GM19463 (cell line): ENCODE data around the gene SMARCB1.

ENCODE experiments used
- ATAC-seq: cut with Tn5 transposase; IDR thresholded peaks from one replicate; pipeline ENCODE4 v1.9.1; 2021; ENCODE audit warnings: mild to moderate bottlenecking, moderate library complexity; ENCODE audit not compliant: unreplicated experiment

The SMARCB1 gene

DNA sequence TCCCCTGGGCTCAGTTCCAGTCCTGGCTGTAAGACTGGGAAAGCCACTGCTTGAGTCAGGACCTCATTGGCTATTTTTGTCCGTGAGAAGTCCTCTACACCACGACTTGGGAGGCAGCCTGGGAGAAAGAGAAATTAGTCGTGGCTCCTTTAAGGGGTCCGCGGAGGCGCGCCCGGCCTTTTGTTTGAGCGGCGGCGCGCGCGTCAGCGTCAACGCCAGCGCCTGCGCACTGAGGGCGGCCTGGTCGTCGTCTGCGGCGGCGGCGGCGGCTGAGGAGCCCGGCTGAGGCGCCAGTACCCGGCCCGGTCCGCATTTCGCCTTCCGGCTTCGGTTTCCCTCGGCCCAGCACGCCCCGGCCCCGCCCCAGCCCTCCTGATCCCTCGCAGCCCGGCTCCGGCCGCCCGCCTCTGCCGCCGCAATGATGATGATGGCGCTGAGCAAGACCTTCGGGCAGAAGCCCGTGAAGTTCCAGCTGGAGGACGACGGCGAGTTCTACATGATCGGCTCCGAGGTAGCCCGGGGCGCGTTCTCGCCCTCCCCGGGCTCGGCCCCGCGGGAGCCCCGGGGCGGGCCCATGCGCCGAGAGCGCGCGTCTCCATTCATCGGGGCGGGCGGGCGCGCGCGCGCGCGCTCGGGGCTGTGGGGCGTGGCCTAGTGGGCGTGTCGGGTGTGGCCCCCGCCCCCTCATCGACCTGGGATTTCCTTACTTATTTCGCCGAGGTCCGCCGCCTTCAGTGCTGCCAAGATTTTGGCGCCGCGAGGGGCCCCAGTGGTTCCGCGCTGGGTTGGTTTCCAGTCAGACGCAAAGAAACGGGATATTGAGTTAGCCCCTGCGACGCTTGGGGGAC lies at the start of gene SMARCB1:
SMARCB1 (plus strand) TSS at position 215 of the 848 bp plus-strand sequence; CDS start at position 419, 204 bp downstream.
- ATAC-seq: peak; percentile 78

DNA sequence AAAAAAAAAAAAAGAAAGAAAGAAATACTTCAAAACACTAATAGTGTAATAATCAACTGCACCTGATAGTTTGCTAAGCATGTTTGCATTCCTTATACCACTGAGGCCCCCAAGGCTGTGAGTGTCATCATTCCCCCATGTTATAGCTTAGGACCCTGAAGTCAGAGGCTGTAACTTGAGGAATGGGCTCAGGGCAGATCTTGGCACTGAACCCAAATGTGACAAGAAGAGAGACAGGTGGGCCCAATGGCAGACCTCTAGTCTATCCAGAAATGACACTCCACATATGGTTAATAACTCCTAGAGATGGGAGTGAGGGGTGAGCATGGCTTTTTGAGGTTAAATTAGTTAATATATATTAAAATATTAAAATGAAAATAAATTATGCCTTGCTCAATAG lies 49.1 kb upstream of the SMARCB1 start:
- ATAC-seq: no peak

DNA sequence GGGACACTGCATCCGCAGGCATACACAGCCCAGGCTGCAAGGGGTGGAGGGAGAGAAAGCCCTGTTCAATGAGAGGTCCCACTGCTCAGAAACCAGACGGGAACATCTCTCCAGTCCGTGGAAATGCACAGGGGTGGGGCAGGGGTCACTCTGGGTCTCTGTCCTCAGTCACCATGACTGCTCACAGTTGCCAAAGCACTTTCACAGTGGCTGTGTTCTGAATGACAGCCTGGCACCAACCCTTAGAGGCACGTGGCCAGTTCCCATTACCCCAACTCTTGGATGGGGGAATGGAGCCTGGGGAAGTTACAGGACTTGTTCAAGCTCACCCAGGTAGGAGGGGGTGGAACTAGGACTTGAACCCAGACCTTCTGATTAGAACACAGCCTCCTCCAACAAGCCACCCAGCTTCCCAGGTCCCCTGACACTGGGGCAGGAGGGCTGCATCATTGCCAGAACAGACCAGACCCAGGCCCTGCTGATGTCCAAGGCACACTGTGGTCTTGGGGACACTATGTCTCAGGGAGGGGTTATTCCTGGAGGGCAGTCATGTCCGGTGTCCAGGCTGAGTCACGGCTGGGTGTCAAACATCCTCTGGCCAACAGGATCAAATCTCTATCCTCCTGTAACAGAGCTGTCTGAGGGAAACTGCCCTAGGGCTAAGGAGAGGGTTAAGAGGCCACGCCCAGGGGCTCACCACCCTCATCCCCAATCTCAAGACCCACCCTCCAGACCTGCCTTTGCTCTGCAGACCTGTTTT lies 44.1 kb upstream of the SMARCB1 start:
- no peak for ATAC-seq

GRCh38 chr22:23743303-23743705 lies 43.5 kb upstream of the SMARCB1 start:
- no peak for ATAC-seq

- ATAC-seq: no peak
Observed at GRCh38 chr22:23744001-23744400, 42.8 kb upstream of the SMARCB1 start.

DNA sequence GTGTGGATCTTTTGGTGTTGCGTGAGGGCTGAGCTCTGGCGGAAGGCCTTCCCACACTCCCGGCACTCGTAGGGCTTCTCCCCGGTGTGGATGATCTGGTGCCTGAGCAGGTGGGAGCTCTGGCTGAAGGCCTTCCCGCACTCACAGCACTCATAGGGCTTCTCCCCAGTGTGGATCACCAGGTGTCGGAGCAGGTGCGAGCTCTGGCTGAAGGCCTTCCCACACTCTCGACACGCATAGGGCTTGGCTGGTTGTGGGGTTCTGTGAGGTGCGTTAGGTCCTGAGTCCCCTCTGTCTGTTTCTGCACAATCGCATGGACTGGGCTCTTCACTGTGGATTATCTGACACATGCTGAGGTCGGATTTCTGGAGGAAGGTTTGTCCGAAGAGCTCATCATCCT lies 42.3 kb upstream of the SMARCB1 start:
- no peak for ATAC-seq

- no peak for ATAC-seq
Observed at GRCh38 chr22:23745791-23746190, 41.0 kb upstream of the SMARCB1 start.

DNA sequence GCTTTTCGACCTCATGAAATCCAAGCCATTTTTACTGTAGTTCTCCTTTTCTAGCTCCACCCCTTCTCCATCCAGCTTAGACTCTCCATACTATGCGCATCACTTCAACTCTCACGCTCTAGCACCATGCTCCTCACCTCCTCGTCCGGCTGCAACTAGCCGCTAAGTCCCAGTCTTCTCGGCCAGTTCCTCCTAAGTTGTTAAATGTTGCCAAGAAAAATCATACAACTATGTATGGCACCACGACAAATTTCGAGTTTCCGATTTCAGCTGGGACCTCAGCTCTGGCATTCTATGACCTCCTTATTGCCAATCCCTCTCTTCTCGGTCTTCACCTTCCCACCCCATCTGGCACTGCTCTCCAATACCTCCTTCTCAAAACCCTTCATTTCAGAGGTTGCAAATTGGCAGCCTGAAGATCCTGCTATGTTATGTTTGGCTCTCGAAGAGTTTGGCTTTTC lies 36.9 kb upstream of the SMARCB1 start:
- ATAC-seq: no peak

DNA sequence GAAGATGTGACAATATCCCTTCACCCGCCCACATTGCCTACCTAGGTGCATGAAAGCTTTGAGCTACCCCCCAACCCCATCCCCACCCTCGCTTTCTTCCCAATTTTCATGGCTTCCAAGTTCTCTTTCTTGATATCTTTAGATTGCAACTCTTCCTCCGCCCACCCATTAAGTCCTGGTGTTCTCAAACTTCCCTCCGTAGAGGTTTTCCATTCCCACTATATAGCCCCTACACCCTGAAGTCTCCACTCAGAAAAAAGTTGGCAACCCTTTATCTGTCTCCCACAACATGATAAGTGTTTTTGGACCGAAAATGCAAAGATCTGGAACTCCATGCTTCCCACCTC lies 36.4 kb upstream of the SMARCB1 start:
- no peak for ATAC-seq

DNA sequence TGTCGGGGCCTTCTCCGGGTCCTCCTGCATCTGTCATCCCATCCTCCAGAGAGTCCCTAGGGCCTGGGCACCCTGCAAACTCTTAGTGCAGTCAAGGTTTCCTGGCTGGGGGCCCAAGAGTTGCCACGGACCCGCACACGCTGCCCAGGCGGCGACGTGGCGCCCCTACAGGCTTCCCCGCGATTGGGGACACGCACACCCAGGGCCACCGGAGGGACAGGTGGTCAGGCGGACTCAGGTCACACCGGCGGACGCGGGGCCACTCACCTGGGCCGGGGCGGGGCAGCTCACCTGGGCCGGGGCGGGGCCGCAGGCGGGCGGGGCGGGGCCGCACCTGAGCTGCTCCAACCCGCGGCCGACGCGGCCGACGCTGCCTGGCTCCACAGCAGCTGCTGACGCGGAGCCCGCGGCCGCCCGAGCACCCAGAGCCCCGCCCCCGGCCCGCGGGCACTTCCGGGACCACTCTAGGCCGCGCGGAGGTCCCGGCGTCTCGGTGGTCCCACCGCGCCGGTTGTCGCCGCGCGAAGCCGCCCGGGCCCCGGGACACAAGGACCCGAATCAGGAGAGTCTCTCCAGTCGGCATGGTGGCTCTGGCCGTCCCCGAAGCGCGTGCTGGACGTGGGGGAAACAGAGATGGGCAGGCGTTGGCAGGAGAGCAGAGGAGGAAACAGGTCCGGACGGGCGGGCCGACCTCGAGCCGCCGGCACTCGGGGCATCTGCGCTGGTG lies 35.9 kb upstream of the SMARCB1 start, which contains the start of gene ZNF70:
ZNF70 (minus strand) TSS at position 399 of the 727 bp plus-strand sequence. CDS start 5,972 bp downstream, outside the sequence.
- ATAC-seq: peak; percentile 86

- ATAC-seq: no peak
Observed at GRCh38 chr22:23751441-23751996, 35.2 kb upstream of the SMARCB1 start.

GRCh38 chr22:23752090-23752691 lies 34.6 kb upstream of the SMARCB1 start:
- ATAC-seq: no peak

- no peak for ATAC-seq
Observed at GRCh38 chr22:23752750-23753149, 34.0 kb upstream of the SMARCB1 start.

DNA sequence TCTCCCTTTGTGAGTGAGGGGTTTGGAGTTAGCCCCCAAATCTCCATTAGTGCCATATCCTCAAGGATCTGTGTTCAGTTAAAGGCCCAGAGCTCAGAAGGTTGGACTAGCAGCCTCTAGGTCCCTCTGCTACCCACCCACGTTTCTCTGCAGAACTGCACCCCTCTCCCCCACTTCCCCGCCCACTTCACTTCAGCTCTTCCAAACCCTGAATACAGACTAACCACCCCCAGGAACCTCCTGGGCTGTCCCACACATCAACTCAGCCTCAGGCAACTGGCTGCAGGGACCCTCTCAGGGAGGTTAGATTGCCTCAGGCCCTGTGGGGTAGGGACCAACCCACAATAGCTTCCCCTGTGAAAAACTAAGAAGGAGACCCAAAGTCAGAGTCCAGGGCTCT lies 33.4 kb upstream of the SMARCB1 start:
- ATAC-seq: no peak

DNA sequence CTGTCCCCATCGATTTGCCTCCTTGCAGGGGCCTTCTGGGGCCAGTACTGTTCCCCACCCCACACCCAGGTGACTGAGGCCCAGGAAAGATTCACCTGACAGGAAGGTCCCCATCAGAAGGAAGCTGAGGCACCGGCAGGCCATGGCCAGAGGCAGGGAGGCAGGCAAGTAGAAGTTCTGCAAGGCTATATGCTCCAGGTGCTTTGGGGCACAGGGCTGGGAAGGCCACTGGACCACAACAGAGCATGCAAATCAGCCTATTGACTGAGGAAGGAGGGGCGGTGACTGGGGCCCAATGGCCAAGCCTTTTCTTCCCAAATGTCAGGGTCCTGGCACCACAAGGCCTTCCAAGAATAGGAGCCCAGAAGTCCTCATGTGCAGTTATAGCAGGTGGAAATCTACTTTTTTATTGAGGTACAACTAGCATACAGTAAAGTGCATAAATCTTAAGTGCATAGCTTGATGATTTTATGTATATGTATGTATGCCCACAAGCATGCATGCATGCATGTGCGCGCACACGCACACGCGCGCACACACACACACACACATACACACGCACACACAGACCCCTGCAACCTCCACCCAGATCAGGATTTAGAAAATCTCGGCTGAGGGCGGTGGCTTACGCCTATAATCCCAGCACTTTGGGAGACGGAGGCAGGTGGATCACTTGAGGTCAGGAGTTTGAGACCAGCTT lies 32.4 kb upstream of the SMARCB1 start, which contains the start of gene VPREB3:
VPREB3 (minus strand) TSS at position 206 of the 700 bp plus-strand sequence; CDS start at position 144, 62 bp downstream.
- ATAC-seq: no peak

GRCh38 chr22:23754980-23755636 lies 31.7 kb upstream of the SMARCB1 start:
- ATAC-seq: no peak

GRCh38 chr22:23755711-23756110 lies 31.1 kb upstream of the SMARCB1 start:
- ATAC-seq: no peak

DNA sequence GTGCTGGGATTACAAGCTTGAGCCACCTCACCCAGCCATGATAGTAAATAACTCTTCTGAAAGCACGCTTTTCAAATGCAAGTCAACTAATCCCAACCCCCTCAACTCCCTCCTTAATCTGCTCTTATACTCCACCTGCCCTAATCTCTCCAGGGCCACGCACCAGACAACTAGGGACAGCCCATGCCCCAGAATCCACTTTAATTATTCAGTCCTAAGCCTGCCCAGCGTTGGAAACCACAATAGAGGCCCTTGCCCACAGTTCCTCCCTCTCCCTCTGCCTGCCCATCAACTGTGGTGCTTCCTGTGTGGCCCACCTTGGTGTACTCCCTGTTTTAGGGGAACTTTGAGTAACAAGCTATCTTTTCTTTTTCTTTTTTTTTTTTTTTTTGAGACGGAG lies 29.9 kb upstream of the SMARCB1 start:
- ATAC-seq: no peak

GRCh38 chr22:23759566-23759965 lies 27.2 kb upstream of the SMARCB1 start:
- ATAC-seq: no peak
